DOHH2 (cell line): Measurements from ENCODE around the gene GLCCI1.

Source experiments
- H3F3A ChIP-seq: fragments of 200-600 bp; sonication (generic), shearing (Covaris generic); 2 replicates; pipeline ENCODE4 v1.6.0; 2016; ENCODE audit warnings: antibody characterized with exemption, mild to moderate bottlenecking; ENCODE audit not compliant: control insufficient read depth, insufficient read depth
- H3K27ac ChIP-seq: fragments of 200-600 bp; sonication (generic); 2 replicates; pipeline ENCODE4 v1.5.1; 2014; ENCODE audit warnings: low read depth, mild to moderate bottlenecking, low read length, moderate library complexity
- H3K27me3 ChIP-seq: fragments of 200-600 bp; sonication (generic); 2 replicates; pipeline ENCODE4 v1.6.1; 2014; ENCODE audit warnings: mild to moderate bottlenecking, low read length, mixed read lengths; ENCODE audit not compliant: control insufficient read depth
- H3K36me3 ChIP-seq: fragments of 200-600 bp; sonication (generic); 2 replicates; pipeline ENCODE4 v1.6.1; 2014; ENCODE audit warnings: mild to moderate bottlenecking, low read length, moderate library complexity, mixed read lengths; ENCODE audit not compliant: control insufficient read depth
- H3K4me1 ChIP-seq: fragments of 200-600 bp; sonication (generic); 2 replicates; pipeline ENCODE4 v1.6.1; 2014; ENCODE audit warnings: mild to moderate bottlenecking, low read length, mixed read lengths; ENCODE audit not compliant: control insufficient read depth
- H3K4me2 ChIP-seq: fragments of 200-600 bp; sonication (generic); 2 replicates; pipeline ENCODE4 v1.6.0; 2014; ENCODE audit warnings: mild to moderate bottlenecking, low read length, moderate library complexity
- H3K4me3 ChIP-seq: fragments of 200-600 bp; sonication (generic); 2 replicates; pipeline ENCODE4 v1.5.1; 2014; ENCODE audit warnings: mild to moderate bottlenecking, low read length, mixed read lengths
- H3K79me2 ChIP-seq: fragments of 200-600 bp; sonication (generic); 2 replicates; pipeline ENCODE4 v1.6.1; 2014; ENCODE audit warnings: mild to moderate bottlenecking, low read length, mixed read lengths; ENCODE audit not compliant: control insufficient read depth
- H3K9me2 ChIP-seq: fragments of 200-600 bp; sonication (generic); replicated peaks from 2 replicates; pipeline ENCODE4 v1.6.1; 2014; ENCODE audit warnings: mild to moderate bottlenecking, low read length, mixed read lengths; ENCODE audit not compliant: control insufficient read depth
- H3K9me3 ChIP-seq: fragments of 200-600 bp; sonication (generic); 2 replicates; pipeline ENCODE4 v1.6.1; 2014; ENCODE audit warnings: antibody characterized with exemption, low read length, mixed read lengths; ENCODE audit not compliant: control insufficient read depth, insufficient read depth
- H4K20me1 ChIP-seq: fragments of 200-600 bp; sonication (generic); 2 replicates; pipeline ENCODE4 v1.6.0; 2014; ENCODE audit warnings: low read depth, mild to moderate bottlenecking, antibody characterized with exemption, low read length, moderate library complexity; ENCODE audit not compliant: control insufficient read depth, insufficient read depth
- CTCF ChIP-seq: fragments of 200-600 bp; sonication (generic); IDR thresholded peaks from one replicate; pipeline ENCODE4 v1.5.1; 2014; ENCODE audit warnings: antibody characterized with exemption, mild to moderate bottlenecking, low read depth, low read length; ENCODE audit not compliant: poor library complexity, severe bottlenecking
- EZH2phosphoT487 ChIP-seq: fragments of 200-600 bp; sonication (generic); IDR thresholded peaks from 2 replicates; pipeline ENCODE4 v1.6.1; 2017; ENCODE audit warnings: borderline replicate concordance, mild to moderate bottlenecking, antibody characterized with exemption, low read length, moderate library complexity, mixed read lengths

The GLCCI1 gene

GRCh38 chr7:8111282-8111960 is 142.8 kb downstream of the GLCCI1 start:
- H3K79me2 ChIP-seq: no peaks in the 10 kb centered on the region
- H3K27ac ChIP-seq: no peak overlapping the region
- H3K9me2 ChIP-seq: no peaks in the 10 kb centered on the region
- H3K4me3 ChIP-seq: no peak overlapping the region
- no peak for TF ChIP-seq EZH2phosphoT487
- TF ChIP-seq CTCF: no peak
- no peaks in the 10 kb centered on the region for H3K27me3 ChIP-seq
- 0 out of 2 replicates have a peak, but pooled peaks cover 4% of the 10 kb centered on the region for H3K36me3 ChIP-seq
- H3F3A ChIP-seq: peaks cover 3% of the 10 kb centered on the region; the same call in 1 of the 2 replicates
- H3K9me3 ChIP-seq: peaks cover 4% of the 10 kb centered on the region; the same call in 1 of the 2 replicates
- no peaks in the 10 kb centered on the region for H4K20me1 ChIP-seq
- no peak overlapping the region for H3K4me2 ChIP-seq
- H3K4me1 ChIP-seq: peaks cover 28% of the 10 kb centered on the region

GRCh38 chr7:8112685-8113084 is 144.1 kb downstream of the GLCCI1 start:
- H3K4me3 ChIP-seq: no peak overlapping the region
- H4K20me1 ChIP-seq: no peaks in the 10 kb centered on the region
- H3K4me1 ChIP-seq: peaks cover 30% of the 10 kb centered on the region
- peaks cover 4% of the 10 kb centered on the region; the same call in 1 of the 2 replicates for H3K9me3 ChIP-seq
- H3K27me3 ChIP-seq: no peaks in the 10 kb centered on the region
- no peak for TF ChIP-seq CTCF
- no peak for TF ChIP-seq EZH2phosphoT487
- peaks cover 3% of the 10 kb centered on the region; the same call in 1 of the 2 replicates for H3F3A ChIP-seq
- no peaks in the 10 kb centered on the region for H3K79me2 ChIP-seq
- no peak overlapping the region for H3K4me2 ChIP-seq
- H3K36me3 ChIP-seq: 0 out of 2 replicates have a peak, but pooled peaks cover 4% of the 10 kb centered on the region
- H3K9me2 ChIP-seq: no peaks in the 10 kb centered on the region
- H3K27ac ChIP-seq: no peak overlapping the region

GRCh38 chr7:8113184-8113583 is 144.6 kb downstream of the GLCCI1 start:
- no peak overlapping the region for H3K4me3 ChIP-seq
- H3K4me1 ChIP-seq: peaks cover 30% of the 10 kb centered on the region
- no peak for TF ChIP-seq EZH2phosphoT487
- no peak overlapping the region for H3K4me2 ChIP-seq
- no peaks in the 10 kb centered on the region for H3K79me2 ChIP-seq
- H3F3A ChIP-seq: peaks cover 3% of the 10 kb centered on the region; the same call in 1 of the 2 replicates
- H3K9me3 ChIP-seq: peaks cover 4% of the 10 kb centered on the region; the same call in 1 of the 2 replicates
- H3K9me2 ChIP-seq: no peaks in the 10 kb centered on the region
- no peak overlapping the region for H3K27ac ChIP-seq
- no peaks in the 10 kb centered on the region for H4K20me1 ChIP-seq
- 0 out of 2 replicates have a peak, but pooled peaks cover 4% of the 10 kb centered on the region for H3K36me3 ChIP-seq
- no peaks in the 10 kb centered on the region for H3K27me3 ChIP-seq

- Histone ChIP-seq H3F3A (peaks cover 3% of the 10 kb centered on the region; the same call in 1 of the 2 replicates), H3K4me3 (peak overlapping the region; percentile 40), H3K4me1 (peaks cover 30% of the 10 kb centered on the region), H4K20me1 (no peaks in the 10 kb centered on the region), H3K36me3 (0 out of 2 replicates have a peak, but pooled peaks cover 4% of the 10 kb centered on the region), H3K9me3 (peaks cover 4% of the 10 kb centered on the region; the same call in 1 of the 2 replicates), H3K27me3 (no peaks in the 10 kb centered on the region), H3K4me2 (peak overlapping the region; percentile 52), H3K27ac (peak overlapping the region; percentile 64), H3K79me2 (no peaks in the 10 kb centered on the region), H3K9me2 (no peaks in the 10 kb centered on the region)
- TF ChIP-seq CTCF (no peak), EZH2phosphoT487 (no peak)
These were observed 145.6 kb downstream of the GLCCI1 start for GRCh38 chr7:8114175-8114574.
